Hepatocyte (in vitro differentiated cells): Measurements from ENCODE around the gene BTRC. TPM values are rescaled to one million over a fixed set of nuclear protein-coding genes. Genes with fewer than 3 reads are reported as not detected.

Experiments used
- DNase-seq: peaks from one replicate; pipeline ENCODE4 v3.0.0-alpha.2; 2016; ENCODE audit warnings: low spot score
- H2AFZ ChIP-seq: fragments of 200-600 bp; sonication (generic); 2 replicates; pipeline ENCODE4 v1.6.0; 2016; ENCODE audit warnings: antibody characterized with exemption, mild to moderate bottlenecking
- H3K27ac ChIP-seq: fragments of 200-600 bp; sonication (generic); 2 replicates; pipeline ENCODE4 v1.5.1; 2016; ENCODE audit warnings: mild to moderate bottlenecking
- H3K27me3 ChIP-seq: fragments of 200-600 bp; sonication (generic); 2 replicates; pipeline ENCODE4 v1.6.1; 2016
- H3K36me3 ChIP-seq: fragments of 200-600 bp; sonication (generic); replicated peaks from 2 replicates; pipeline ENCODE4 v1.5.1; 2016; ENCODE audit warnings: low read depth; ENCODE audit not compliant: insufficient read depth
- H3K4me1 ChIP-seq: fragments of 200-600 bp; sonication (generic); 2 replicates; pipeline ENCODE4 v1.5.1; 2016; ENCODE audit warnings: mild to moderate bottlenecking, moderate library complexity; ENCODE audit not compliant: insufficient read depth
- H3K4me2 ChIP-seq: fragments of 200-600 bp; sonication (generic); 2 replicates; pipeline ENCODE4 v1.6.0; 2016
- H3K4me3 ChIP-seq: fragments of 200-600 bp; sonication (generic); 2 replicates; pipeline ENCODE4 v1.5.1; 2016; ENCODE audit warnings: mild to moderate bottlenecking
- H3K79me2 ChIP-seq: fragments of 200-600 bp; sonication (generic); 2 replicates; pipeline ENCODE4 v1.6.0; 2017; ENCODE audit warnings: mild to moderate bottlenecking
- H3K9me2 ChIP-seq: fragments of 200-600 bp; sonication (generic); replicated peaks from 2 replicates; pipeline ENCODE4 v1.6.0; 2017; ENCODE audit warnings: mild to moderate bottlenecking; ENCODE audit not compliant: insufficient read depth
- H3K9me3 ChIP-seq: fragments of 200-600 bp; sonication (generic); 2 replicates; pipeline ENCODE4 v1.5.1; 2016; ENCODE audit warnings: low read depth, mild to moderate bottlenecking
- H4K20me1 ChIP-seq: fragments of 200-600 bp; sonication (generic); 2 replicates; pipeline ENCODE4 v1.6.0; 2016; ENCODE audit warnings: mild to moderate bottlenecking; ENCODE audit not compliant: insufficient read depth, poor library complexity, severe bottlenecking
- CTCF ChIP-seq: fragments of 200-600 bp; sonication (generic); IDR thresholded peaks from 2 replicates; pipeline ENCODE4 v1.5.1; 2016; ENCODE audit warnings: antibody characterized with exemption, mild to moderate bottlenecking; ENCODE audit not compliant: poor library complexity
- EZH2 ChIP-seq: fragments of 200-600 bp; sonication (generic); IDR thresholded peaks from 2 replicates; pipeline ENCODE4 v1.6.1; 2016; ENCODE audit warnings: antibody characterized with exemption, mild to moderate bottlenecking, borderline replicate concordance
- EZH2phosphoT487 ChIP-seq: fragments of 200-600 bp; sonication (generic); IDR thresholded peaks from one replicate; pipeline ENCODE4 v1.6.1; 2018; ENCODE audit warnings: antibody characterized with exemption, mild to moderate bottlenecking, low read depth, moderate library complexity; ENCODE audit not compliant: unreplicated experiment, severe bottlenecking
- WGBS: methylation state at CpG from one replicate; pipeline ENCODE4 v1.1.6; 2016; ENCODE audit warnings: low lambda C conversion rate; ENCODE audit errors: missing lambda C conversion rate; 5-methylcytosine and 5-hydroxymethylcytosine counted together
- polyA plus RNA-seq: library from polyadenylated mRNA; unstranded; fragments of >200 nt; fragmentation: Nextera tagmentation; extraction: Ambion mirVana; gene quantifications from 2 replicates; pipeline ENCODE4 v1.2.1, GENCODE V29; 2016
- total RNA-seq: library from RNA; depleted of rRNA; stranded (reverse); fragments of >200 nt; gene quantifications from 2 replicates; pipeline ENCODE4 v1.2.3, GENCODE V29; 2014

The BTRC gene
- total and polyA plus RNA-seq, 2 experiments from 2014 or later = 14.5 to 24.3 TPM

GRCh38 chr10:101453791-101454718 is 100.1 kb downstream of the BTRC start:
- Histone ChIP-seq H3K79me2 (no peaks in the 10 kb centered on the region), H3K4me3 (no peak overlapping the region), H3K36me3 (no peaks in the 10 kb centered on the region), H3K9me2 (no peaks in the 10 kb centered on the region), H3K9me3 (no peaks in the 10 kb centered on the region), H3K27me3 (no peaks in the 10 kb centered on the region), H2AFZ (no peak overlapping the region), H3K27ac (no peak overlapping the region), H3K4me2 (no peak overlapping the region), H4K20me1 (peaks cover 35% of the 10 kb centered on the region), H3K4me1 (peaks cover 10% of the 10 kb centered on the region)
- WGBS = 53% methylated on average over 6 of the region's 6 CpGs
- DNase-seq = no peak
- no peak for TF ChIP-seq CTCF
- TF ChIP-seq EZH2phosphoT487 = no peak
- no peak for TF ChIP-seq EZH2

GRCh38 chr10:101458869-101459268 is 104.9 kb downstream of the BTRC start:
- Histone ChIP-seq H2AFZ (no peak overlapping the region), H3K79me2 (no peaks in the 10 kb centered on the region), H3K9me2 (no peaks in the 10 kb centered on the region), H3K9me3 (no peaks in the 10 kb centered on the region), H3K4me2 (no peak overlapping the region), H3K4me3 (no peak overlapping the region), H3K27me3 (no peaks in the 10 kb centered on the region), H4K20me1 (peaks cover 12% of the 10 kb centered on the region), H3K4me1 (peaks cover 4% of the 10 kb centered on the region), H3K27ac (no peak overlapping the region), H3K36me3 (no peaks in the 10 kb centered on the region)
- no peak for DNase-seq
- no peak for TF ChIP-seq EZH2
- no peak for TF ChIP-seq EZH2phosphoT487
- no peak for TF ChIP-seq CTCF
- 97% methylated on average over 1 of the region's 1 CpG for WGBS

DNA sequence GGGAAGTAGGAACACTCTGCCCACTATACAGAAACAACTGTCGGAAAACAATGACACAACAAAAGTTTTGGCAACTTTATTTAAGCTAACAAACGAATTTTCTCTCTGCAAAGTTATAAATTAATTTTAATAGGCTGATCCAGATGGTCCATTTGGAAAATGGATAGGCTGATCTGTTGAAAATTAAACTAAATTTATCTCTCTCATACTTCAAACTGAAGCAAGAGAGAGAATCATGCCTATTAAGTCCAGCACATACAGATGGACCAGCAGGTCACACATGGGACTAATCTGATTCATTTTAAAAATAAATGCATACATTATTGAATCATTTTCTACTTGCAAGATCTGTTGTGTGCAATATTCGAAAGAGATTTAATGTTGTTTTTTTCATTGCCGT is 110.1 kb downstream of the BTRC start:
- H3K36me3 ChIP-seq = no peaks in the 10 kb centered on the region
- no peaks in the 10 kb centered on the region for H3K4me1 ChIP-seq
- 96% methylated on average over 4 of the region's 4 CpGs for WGBS
- H3K9me3 ChIP-seq = no peaks in the 10 kb centered on the region
- H2AFZ ChIP-seq = no peak overlapping the region
- no peak overlapping the region for H3K27ac ChIP-seq
- no peak for DNase-seq
- H4K20me1 ChIP-seq = no peaks in the 10 kb centered on the region
- no peak overlapping the region for H3K4me2 ChIP-seq
- TF ChIP-seq EZH2 = no peak
- TF ChIP-seq EZH2phosphoT487 = no peak
- TF ChIP-seq CTCF = no peak
- H3K79me2 ChIP-seq = no peaks in the 10 kb centered on the region
- no peaks in the 10 kb centered on the region for H3K9me2 ChIP-seq
- no peaks in the 10 kb centered on the region for H3K27me3 ChIP-seq
- H3K4me3 ChIP-seq = no peak overlapping the region
